ENCODE data around the gene KLHL5.

GRCh38 chr4:39032218-39033085, 29.6 kb upstream of the KLHL5 start, which contains the start of gene TMEM156:
- TF ChIP-seq, protein P1, sequence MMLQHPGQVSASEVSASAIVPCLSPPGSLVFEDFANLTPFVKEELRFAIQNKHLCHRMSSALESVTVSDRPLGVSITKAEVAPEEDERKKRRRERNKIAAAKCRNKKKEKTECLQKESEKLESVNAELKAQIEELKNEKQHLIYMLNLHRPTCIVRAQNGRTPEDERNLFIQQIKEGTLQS (IDR thresholded peaks at IDR 0.05): no peak
- TF ChIP-seq, protein P2, sequence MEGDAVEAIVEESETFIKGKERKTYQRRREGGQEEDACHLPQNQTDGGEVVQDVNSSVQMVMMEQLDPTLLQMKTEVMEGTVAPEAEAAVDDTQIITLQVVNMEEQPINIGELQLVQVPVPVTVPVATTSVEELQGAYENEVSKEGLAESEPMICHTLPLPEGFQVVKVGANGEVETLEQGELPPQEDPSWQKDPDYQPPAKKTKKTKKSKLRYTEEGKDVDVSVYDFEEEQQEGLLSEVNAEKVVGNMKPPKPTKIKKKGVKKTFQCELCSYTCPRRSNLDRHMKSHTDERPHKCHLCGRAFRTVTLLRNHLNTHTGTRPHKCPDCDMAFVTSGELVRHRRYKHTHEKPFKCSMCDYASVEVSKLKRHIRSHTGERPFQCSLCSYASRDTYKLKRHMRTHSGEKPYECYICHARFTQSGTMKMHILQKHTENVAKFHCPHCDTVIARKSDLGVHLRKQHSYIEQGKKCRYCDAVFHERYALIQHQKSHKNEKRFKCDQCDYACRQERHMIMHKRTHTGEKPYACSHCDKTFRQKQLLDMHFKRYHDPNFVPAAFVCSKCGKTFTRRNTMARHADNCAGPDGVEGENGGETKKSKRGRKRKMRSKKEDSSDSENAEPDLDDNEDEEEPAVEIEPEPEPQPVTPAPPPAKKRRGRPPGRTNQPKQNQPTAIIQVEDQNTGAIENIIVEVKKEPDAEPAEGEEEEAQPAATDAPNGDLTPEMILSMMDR (IDR thresholded peaks at IDR 0.05; ENCODE audit: low read depth, low read length, missing input control): no peak
- TF ChIP-seq ZBTB33 (IDR thresholded peaks at IDR 0.05): no peak
- no peak for TF ChIP-seq GABPA (IDR thresholded peaks at IDR 0.05 in 1 of 2, conservative IDR thresholded peaks at IDR 0.05 in 1 of 2)
- no peak for TF ChIP-seq JUND (IDR thresholded peaks at IDR 0.05)
- TF ChIP-seq YY1 (IDR thresholded peaks at IDR 0.05): no peak
